GM10266 (cell line): Measurements from ENCODE around the gene UHRF1.
"Not testable (repeated sequence)": the region's sequence is repeated elsewhere in the genome, so short reads cannot be mapped to it uniquely, and the experiment has no call there.

Experiments
- DNase-seq: peaks from one replicate; pipeline ENCODE4 v3.0.0; 2012; ENCODE audit errors: extremely low spot score
- TF ChIP-seq, protein P1 (sequence below): IDR thresholded peaks from 2 replicates; pipeline ENCODE4 v1.5.1; 2012; ENCODE audit warnings: mild to moderate bottlenecking, low read depth; ENCODE audit not compliant: control insufficient read depth, insufficient read depth; ENCODE audit errors: missing control alignments

The UHRF1 gene

GRCh38 chr19:4870025-4870700 lies 39.1 kb upstream of the UHRF1 start:
- DNase-seq: no peak
- TF ChIP-seq, protein P1, sequence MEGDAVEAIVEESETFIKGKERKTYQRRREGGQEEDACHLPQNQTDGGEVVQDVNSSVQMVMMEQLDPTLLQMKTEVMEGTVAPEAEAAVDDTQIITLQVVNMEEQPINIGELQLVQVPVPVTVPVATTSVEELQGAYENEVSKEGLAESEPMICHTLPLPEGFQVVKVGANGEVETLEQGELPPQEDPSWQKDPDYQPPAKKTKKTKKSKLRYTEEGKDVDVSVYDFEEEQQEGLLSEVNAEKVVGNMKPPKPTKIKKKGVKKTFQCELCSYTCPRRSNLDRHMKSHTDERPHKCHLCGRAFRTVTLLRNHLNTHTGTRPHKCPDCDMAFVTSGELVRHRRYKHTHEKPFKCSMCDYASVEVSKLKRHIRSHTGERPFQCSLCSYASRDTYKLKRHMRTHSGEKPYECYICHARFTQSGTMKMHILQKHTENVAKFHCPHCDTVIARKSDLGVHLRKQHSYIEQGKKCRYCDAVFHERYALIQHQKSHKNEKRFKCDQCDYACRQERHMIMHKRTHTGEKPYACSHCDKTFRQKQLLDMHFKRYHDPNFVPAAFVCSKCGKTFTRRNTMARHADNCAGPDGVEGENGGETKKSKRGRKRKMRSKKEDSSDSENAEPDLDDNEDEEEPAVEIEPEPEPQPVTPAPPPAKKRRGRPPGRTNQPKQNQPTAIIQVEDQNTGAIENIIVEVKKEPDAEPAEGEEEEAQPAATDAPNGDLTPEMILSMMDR: no peak

GRCh38 chr19:4871711-4872110 lies 37.6 kb upstream of the UHRF1 start:
- TF ChIP-seq, protein P1: no peak
- no peak for DNase-seq

- TF ChIP-seq, protein P1: no peak
- no peak for DNase-seq
Observed at GRCh38 chr19:4873930-4874329, 35.4 kb upstream of the UHRF1 start.

GRCh38 chr19:4877753-4878490 lies 31.4 kb upstream of the UHRF1 start:
- TF ChIP-seq, protein P1: no peak

DNA sequence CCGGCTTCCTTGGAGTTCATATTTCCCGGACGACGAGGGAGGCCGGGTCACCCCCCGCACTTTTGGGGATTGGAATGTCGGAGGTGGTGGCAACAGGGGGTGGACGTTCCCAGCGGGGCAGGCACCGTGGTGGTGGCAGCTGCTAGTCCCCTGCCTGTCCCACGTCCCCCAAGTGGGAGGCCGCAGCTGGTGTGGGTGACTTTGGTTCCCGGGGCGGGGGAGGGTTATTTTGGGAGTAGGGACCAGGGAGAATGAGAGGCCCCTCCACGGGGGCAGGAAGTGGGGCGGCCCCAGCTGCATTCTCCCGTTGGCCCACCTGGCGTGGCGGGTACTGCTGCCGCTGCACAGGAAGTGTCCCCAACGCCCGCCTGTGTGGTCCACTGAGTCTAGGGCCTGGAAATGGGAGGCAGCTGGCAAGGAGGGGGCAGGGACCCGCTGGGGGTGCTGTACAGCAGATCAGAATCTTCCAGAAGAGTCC lies 30.8 kb upstream of the UHRF1 start:
- peak; percentile 35 for DNase-seq
- TF ChIP-seq, protein P1: no peak

More at GRCh38 chr19:4877753-4878490, 31.4 kb upstream of the UHRF1 start:
- DNase-seq: peak; percentile 20

DNA sequence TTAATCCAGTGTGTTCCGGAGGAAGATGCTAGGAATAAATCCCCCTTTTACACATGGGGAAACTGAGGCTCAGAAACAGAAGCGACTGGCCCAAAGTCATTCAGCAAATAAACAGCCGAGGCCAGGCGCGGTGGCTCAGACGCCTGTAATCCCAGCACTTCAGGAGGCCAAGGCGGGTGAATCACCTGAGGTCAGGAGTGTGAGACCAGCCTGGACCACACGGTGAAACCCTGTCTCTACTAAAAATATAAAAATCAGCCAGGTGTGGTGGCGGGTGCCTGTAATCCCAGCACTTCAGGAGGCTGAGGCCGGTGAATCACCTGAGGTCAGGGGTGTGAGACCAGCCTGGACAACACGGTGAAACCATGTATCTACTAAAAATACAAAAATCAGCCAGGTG lies 30.3 kb upstream of the UHRF1 start:
- TF ChIP-seq, protein P1: no peak

GRCh38 chr19:4882874-4883273 lies 26.4 kb upstream of the UHRF1 start:
- not testable (repeated sequence) for DNase-seq

More for the DNA sequence above, 30.3 kb upstream of the UHRF1 start:
- no peak for DNase-seq

DNA sequence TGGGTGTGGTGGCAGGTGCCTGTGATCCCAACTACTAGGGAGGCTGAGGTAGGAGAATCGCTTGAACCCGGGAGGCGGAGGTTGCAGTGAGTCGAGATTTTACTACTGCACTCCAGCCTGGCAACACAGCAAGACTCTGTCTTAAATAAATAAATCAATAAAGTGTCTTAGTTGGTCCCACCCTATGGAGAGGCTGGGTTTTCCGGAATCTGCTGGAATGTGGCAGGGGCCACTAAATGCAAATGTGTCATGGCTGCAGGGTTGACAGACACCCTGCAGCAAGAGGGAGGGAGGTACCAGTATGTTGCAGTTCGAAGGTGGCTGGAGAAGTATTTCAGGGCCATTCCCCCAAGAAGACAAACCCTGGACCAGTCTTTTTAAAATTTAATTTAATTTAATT lies 24.3 kb upstream of the UHRF1 start:
- DNase-seq: not testable (repeated sequence)

DNA sequence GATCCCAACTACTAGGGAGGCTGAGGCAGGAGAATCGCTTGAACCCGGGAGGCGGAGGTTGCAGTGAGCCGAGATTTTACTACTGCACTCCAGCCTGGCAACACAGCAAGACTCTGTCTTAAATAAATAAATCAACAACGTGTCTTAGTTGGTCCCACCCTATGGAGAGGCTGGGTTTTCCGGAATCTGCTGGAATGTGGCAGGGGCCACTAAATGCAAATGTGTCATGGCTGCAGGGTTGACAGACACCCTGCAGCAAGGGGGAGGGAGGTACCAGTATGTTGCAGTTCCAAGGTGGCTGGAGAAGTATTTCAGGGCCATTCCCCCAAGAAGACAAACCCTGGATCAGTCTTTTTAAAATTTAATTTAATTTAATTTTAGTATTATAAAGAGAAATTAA lies 21.5 kb upstream of the UHRF1 start:
- DNase-seq: not testable (repeated sequence)
